Neural crest cell (in vitro differentiated cells): Measurements from ENCODE around the gene CGNL1. TPM values are rescaled to one million over a fixed set of nuclear protein-coding genes. Genes with fewer than 3 reads are reported as not detected.

Experiments
- DNase-seq: peaks from one replicate; pipeline ENCODE4 v3.0.0; 2021; ENCODE audit warnings: low read depth, mixed read lengths, low spot score
- H3K27ac Mint-ChIP-seq: one replicate; pipeline ENCODE4 v1.8.0; 2021; ENCODE audit warnings: mild to moderate bottlenecking, mixed read lengths; ENCODE audit not compliant: unreplicated experiment
- H3K27me3 Mint-ChIP-seq: 2 replicates; pipeline ENCODE4 v1.8.0; 2021; ENCODE audit warnings: low read depth, mild to moderate bottlenecking, mixed read lengths
- H3K36me3 Mint-ChIP-seq: 2 replicates; pipeline ENCODE4 v1.8.0; 2021; ENCODE audit warnings: low read depth, mild to moderate bottlenecking, mixed read lengths
- H3K4me1 Mint-ChIP-seq: 2 replicates; pipeline ENCODE4 v1.8.0; 2021; ENCODE audit warnings: mixed read lengths
- H3K4me3 Mint-ChIP-seq: one replicate; pipeline ENCODE4 v1.8.0; 2021; ENCODE audit warnings: mild to moderate bottlenecking, mixed read lengths
- H3K9me3 Mint-ChIP-seq: 2 replicates; pipeline ENCODE4 v1.8.0; 2021; ENCODE audit warnings: mixed read lengths
- total RNA-seq: library from RNA; stranded (reverse); gene quantifications from 2 replicates; pipeline ENCODE4 v1.2.1, GENCODE V29; 2021
- TF ChIP-seq, protein P1 (sequence below): fragments of 200-600 bp; sonication (generic); conservative IDR thresholded peaks from 2 replicates; pipeline ENCODE4 v1.5.0; 2021; ENCODE audit warnings: antibody characterized with exemption, mild to moderate bottlenecking

Gene CGNL1
- total RNA-seq, 1 donor from 2014 or later, result 1.2 TPM

DNA sequence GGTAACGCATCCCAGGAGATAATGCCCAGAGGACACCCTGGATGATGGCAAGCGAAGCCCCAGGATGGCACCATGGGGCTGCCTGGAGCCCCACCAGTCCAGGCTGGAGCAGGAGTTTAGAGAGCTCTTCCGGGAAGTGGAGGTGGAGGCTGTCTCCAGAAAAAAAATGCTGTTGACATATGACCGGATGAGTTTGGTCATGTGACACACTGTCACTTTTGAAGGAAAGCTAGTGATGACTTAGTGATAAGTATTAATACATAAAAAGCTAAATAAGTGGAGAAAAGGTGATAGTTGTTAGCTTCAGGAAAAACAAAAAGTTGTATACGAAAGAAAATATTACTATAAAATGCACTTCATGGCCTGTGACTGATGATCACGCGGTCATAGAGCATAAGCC, 195.4 kb downstream of the CGNL1 start:
- Mint-ChIP-seq H3K27me3 (no peaks in the 10 kb centered on the region), H3K27ac (no peak overlapping the region), H3K36me3 (no peaks in the 10 kb centered on the region), H3K4me1 (no peaks in the 10 kb centered on the region), H3K4me3 (no peak overlapping the region), H3K9me3 (peaks cover 3% of the 10 kb centered on the region)
- TF ChIP-seq, protein P1, sequence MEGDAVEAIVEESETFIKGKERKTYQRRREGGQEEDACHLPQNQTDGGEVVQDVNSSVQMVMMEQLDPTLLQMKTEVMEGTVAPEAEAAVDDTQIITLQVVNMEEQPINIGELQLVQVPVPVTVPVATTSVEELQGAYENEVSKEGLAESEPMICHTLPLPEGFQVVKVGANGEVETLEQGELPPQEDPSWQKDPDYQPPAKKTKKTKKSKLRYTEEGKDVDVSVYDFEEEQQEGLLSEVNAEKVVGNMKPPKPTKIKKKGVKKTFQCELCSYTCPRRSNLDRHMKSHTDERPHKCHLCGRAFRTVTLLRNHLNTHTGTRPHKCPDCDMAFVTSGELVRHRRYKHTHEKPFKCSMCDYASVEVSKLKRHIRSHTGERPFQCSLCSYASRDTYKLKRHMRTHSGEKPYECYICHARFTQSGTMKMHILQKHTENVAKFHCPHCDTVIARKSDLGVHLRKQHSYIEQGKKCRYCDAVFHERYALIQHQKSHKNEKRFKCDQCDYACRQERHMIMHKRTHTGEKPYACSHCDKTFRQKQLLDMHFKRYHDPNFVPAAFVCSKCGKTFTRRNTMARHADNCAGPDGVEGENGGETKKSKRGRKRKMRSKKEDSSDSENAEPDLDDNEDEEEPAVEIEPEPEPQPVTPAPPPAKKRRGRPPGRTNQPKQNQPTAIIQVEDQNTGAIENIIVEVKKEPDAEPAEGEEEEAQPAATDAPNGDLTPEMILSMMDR, result no peak
- no peak for DNase-seq

- Mint-ChIP-seq H3K27me3 (no peaks in the 10 kb centered on the region), H3K4me3 (no peak overlapping the region), H3K27ac (no peak overlapping the region), H3K4me1 (no peaks in the 10 kb centered on the region), H3K36me3 (no peaks in the 10 kb centered on the region), H3K9me3 (peaks cover 3% of the 10 kb centered on the region)
- TF ChIP-seq, protein P1, result no peak
- DNase-seq, result no peak
These were observed 196.2 kb downstream of the CGNL1 start for GRCh38 chr15:57572468-57572867.

GRCh38 chr15:57573151-57573550, 196.8 kb downstream of the CGNL1 start:
- TF ChIP-seq, protein P1, result no peak
- H3K4me1 Mint-ChIP-seq, result no peaks in the 10 kb centered on the region
- no peak overlapping the region for H3K4me3 Mint-ChIP-seq
- DNase-seq, result no peak
- peaks cover under 1% of the 10 kb centered on the region for H3K27me3 Mint-ChIP-seq
- peaks cover 3% of the 10 kb centered on the region for H3K9me3 Mint-ChIP-seq
- no peak overlapping the region for H3K27ac Mint-ChIP-seq
- no peaks in the 10 kb centered on the region for H3K36me3 Mint-ChIP-seq

DNA sequence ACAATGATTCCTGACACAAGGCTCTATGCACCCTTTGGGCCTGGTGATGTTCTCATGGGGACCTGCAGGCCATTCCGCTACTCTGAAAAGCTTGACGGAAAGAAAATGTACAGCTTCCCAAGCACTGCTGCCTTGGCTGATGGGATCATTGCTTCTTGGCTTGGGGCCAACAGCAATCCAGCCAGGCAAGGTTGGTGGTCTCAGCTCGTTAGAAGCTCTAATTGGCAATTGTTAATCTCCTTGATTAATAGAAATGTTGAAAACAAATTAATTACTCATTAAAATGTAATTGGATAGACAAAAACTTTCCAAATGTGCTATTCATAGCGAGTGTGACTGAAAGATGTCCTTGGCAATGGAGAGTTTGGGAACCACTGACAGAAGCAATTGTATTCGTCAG, 199.1 kb downstream of the CGNL1 start:
- no peak for DNase-seq
- TF ChIP-seq, protein P1, result no peak
- peaks cover 9% of the 10 kb centered on the region for H3K27me3 Mint-ChIP-seq
- H3K4me3 Mint-ChIP-seq, result no peak overlapping the region
- H3K4me1 Mint-ChIP-seq, result no peaks in the 10 kb centered on the region
- peaks cover 3% of the 10 kb centered on the region for H3K9me3 Mint-ChIP-seq
- no peak overlapping the region for H3K27ac Mint-ChIP-seq
- H3K36me3 Mint-ChIP-seq, result no peaks in the 10 kb centered on the region

DNA sequence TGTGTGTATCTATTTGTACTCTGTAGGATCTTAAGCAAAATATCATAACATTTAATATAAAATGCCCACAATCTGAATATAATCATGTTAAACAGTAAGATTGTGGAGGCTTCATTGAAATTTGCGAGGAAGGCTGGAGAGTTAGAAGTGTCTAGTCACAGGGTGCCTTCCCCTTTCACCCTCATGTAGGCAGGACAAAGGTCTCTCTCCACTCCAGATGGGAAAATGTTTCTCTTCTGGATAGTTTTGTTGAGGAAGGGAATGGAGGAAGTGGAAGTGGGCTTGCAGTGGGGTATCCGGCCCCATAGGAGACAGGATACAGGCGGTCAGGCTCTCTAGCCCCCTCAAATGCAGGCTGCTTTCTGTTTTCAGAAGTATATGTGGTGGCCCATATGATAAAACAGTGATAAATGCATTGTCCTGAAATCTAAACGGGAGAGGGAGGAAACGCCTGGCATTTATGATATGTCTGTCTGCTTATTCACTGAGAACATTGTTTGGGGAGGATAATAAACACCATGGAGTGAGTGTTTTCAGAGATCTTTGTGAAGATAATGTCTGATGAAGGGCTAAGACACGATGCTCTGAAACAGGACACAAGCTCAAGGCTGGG, 202.1 kb downstream of the CGNL1 start:
- H3K9me3 Mint-ChIP-seq, result peaks cover 9% of the 10 kb centered on the region
- H3K4me3 Mint-ChIP-seq, result no peak overlapping the region
- H3K27ac Mint-ChIP-seq, result no peak overlapping the region
- no peak for DNase-seq
- peaks cover 14% of the 10 kb centered on the region for H3K27me3 Mint-ChIP-seq
- H3K36me3 Mint-ChIP-seq, result peaks cover 3% of the 10 kb centered on the region
- no peaks in the 10 kb centered on the region for H3K4me1 Mint-ChIP-seq
- TF ChIP-seq, protein P1, result no peak
